Measurements from ENCODE around the gene FOXI2. TPM values are rescaled to one million over a fixed set of nuclear protein-coding genes. Genes with fewer than 3 reads are reported as not detected.

FOXI2 gene
- total and polyA plus RNA-seq, 7 donors = 0.03 TPM; not detected in 6

DNA sequence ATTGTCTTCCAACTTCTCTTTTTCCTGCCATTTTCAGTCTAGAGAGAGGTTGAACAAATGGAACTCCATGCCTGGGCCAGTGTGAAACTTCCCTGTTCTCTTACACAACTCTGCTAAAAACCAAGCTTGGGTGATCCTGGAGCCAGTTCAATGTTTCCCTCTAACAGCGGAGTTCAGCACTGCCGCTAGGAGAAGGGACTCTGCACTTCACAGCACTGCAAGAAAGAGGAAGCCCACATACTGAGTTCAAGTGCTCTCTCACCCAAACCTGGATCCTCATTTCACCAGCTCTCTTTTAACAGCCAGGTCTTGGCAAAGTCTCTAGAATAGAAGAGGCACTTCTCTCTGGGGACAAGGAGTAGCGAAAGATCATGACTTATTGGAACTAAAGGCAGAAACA is 18.8 kb downstream of the FOXI2 start:
- no peak overlapping the region for H3K4me3 ChIP-seq
- ATAC-seq = no peak
- no peaks in the 10 kb centered on the region for H3K4me1 ChIP-seq
- DNase-seq = no peak
- H3K27me3 ChIP-seq (ENCODE audit: insufficient read depth in 3 of 3, low read length in 2 of 3) = peaks cover 0 to 3% (median 0%) of the 10 kb centered on the region in 3 donors
- intact Hi-C loops (cut with DNase I) = no loop called here
- no peak overlapping the region for H3K27ac ChIP-seq
- no peaks in the 10 kb centered on the region for H3K9me3 ChIP-seq
- 46 to 64% (median 50%) methylated on average over 3 of the region's 3 CpGs for WGBS, 3 donors
- no peaks in the 10 kb centered on the region for H3K36me3 ChIP-seq (ENCODE audit: insufficient read depth in 1 of 2, low read depth in 1 of 2)
- TF ChIP-seq, protein P1, sequence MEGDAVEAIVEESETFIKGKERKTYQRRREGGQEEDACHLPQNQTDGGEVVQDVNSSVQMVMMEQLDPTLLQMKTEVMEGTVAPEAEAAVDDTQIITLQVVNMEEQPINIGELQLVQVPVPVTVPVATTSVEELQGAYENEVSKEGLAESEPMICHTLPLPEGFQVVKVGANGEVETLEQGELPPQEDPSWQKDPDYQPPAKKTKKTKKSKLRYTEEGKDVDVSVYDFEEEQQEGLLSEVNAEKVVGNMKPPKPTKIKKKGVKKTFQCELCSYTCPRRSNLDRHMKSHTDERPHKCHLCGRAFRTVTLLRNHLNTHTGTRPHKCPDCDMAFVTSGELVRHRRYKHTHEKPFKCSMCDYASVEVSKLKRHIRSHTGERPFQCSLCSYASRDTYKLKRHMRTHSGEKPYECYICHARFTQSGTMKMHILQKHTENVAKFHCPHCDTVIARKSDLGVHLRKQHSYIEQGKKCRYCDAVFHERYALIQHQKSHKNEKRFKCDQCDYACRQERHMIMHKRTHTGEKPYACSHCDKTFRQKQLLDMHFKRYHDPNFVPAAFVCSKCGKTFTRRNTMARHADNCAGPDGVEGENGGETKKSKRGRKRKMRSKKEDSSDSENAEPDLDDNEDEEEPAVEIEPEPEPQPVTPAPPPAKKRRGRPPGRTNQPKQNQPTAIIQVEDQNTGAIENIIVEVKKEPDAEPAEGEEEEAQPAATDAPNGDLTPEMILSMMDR (IDR thresholded peaks at IDR 0.05) = no peak

DNA sequence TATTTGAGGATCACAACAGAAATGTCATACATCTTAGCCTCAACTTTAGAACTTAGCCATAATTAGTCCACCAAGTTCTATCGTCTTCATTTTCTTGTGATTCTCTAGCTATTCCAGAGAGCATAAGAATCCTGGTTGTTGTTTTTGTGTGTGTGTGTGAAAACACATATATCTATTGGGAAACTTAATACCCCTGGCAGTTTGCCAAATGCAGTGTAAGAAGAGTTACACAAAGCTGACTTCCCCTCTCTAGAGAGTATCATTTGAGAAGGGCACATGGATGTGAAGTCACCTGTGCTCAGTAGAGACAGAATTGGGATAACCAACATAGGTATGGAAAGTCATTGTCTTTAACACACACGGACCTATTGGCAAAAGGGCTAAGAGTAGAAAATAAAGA is 19.3 kb downstream of the FOXI2 start:
- Histone ChIP-seq H3K36me3 (ENCODE audit: insufficient read depth in 1 of 2, low read depth in 1 of 2) (no peaks in the 10 kb centered on the region), H3K4me1 (no peaks in the 10 kb centered on the region), H3K9me3 (no peaks in the 10 kb centered on the region), H3K4me3 (no peak overlapping the region), H3K27ac (no peak overlapping the region), H3K27me3 (ENCODE audit: insufficient read depth in 3 of 3, low read length in 2 of 3) (peaks cover 0 to 3% (median 0%) of the 10 kb centered on the region in 3 donors)
- no peak for ATAC-seq
- no peak for DNase-seq
- intact Hi-C loops (cut with DNase I) = no loop called here
- TF ChIP-seq, protein P1 (IDR thresholded peaks at IDR 0.05) = no peak
- WGBS, 3 donors = 60 to 72% (median 66%) methylated on average over 2 of the region's 2 CpGs

DNA sequence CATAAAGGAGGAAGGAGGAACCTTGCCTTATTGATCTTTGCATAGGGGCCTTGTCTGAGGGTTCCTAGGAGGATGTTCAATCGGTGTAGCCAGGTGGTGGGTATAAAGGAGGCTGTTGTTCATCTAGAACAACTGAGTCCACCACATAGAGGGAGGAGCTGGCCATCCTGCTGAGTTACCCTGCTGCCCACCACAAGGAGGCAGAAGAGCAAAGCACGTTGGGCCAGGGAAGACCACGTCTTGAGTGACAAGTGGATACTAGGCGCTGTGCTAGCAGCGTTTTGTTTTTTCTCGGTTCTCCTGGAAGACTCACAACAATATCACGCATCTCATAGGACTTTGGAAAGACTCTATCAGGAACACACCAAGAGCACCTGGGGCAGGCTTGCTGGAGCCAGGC is 20.0 kb downstream of the FOXI2 start:
- DNase-seq = no peak
- H3K4me3 ChIP-seq = no peak overlapping the region
- no peaks in the 10 kb centered on the region for H3K4me1 ChIP-seq
- no peaks in the 10 kb centered on the region for H3K9me3 ChIP-seq
- 85 to 91% (median 85%) methylated on average over 7 of the region's 7 CpGs for whole genome bisulfite sequencing, 3 donors
- intact Hi-C loops (cut with DNase I) = no loop called here
- no peaks in the 10 kb centered on the region for H3K36me3 ChIP-seq (ENCODE audit: insufficient read depth in 1 of 2, low read depth in 1 of 2)
- TF ChIP-seq, protein P1 (IDR thresholded peaks at IDR 0.05) = no peak
- peaks cover 0 to 6% (median 0%) of the 10 kb centered on the region in 3 donors for H3K27me3 ChIP-seq (ENCODE audit: insufficient read depth in 3 of 3, low read length in 2 of 3)
- no peak overlapping the region for H3K27ac ChIP-seq
- ATAC-seq = no peak

DNA sequence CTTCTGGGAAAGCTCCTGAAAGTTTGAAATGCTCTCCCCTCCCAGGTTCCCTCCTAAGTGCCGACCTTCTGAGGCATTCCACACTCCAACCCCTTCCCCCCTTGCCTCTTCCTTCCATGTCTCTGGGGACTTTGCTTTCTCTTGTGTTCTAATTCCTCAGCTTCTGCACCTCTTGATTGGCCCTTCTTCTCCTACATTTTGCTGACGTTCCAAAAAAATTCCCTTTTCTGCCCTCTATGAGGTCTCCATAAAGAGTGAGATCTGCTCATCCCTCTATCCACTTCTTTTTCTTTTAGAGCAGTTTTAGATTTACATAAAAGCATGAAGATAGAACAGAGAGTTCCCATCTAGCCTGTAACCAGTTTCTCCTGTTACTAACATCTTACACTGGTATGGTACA is 22.3 kb downstream of the FOXI2 start:
- H3K4me3 ChIP-seq = no peak overlapping the region
- intact Hi-C loops (cut with DNase I) = no loop called here
- WGBS, 3 donors = 50 to 57% (median 57%) methylated on average over 2 of the region's 2 CpGs

DNA sequence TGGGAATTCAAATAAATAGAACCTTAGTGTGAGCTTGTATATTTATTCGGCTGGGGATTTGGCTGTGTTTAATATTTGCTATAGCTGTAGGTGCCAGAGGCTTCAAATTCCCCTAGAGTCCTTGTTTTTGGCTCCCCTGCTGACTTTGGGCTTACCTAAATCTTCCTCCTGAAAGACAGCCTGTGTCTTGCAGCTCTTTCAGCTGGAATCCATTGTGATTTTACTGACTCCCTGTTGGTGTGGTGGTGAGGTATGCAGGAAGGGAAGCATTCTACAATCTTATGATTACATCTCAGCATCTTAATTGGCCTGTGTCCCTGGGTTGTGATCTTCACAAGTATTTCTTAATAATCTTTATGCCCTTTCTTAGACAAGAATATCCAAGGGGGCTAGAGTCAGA is 25.9 kb downstream of the FOXI2 start:
- 48 to 60% (median 51%) methylated on average over 1 of the region's 1 CpG for WGBS, 3 donors
- Histone ChIP-seq H3K4me1 (no peaks in the 10 kb centered on the region), H3K9me3 (no peaks in the 10 kb centered on the region), H3K27ac (no peak overlapping the region), H3K36me3 (ENCODE audit: insufficient read depth in 1 of 2, low read depth in 1 of 2) (no peaks in the 10 kb centered on the region), H3K4me3 (no peak overlapping the region), H3K27me3 (ENCODE audit: insufficient read depth in 3 of 3, low read length in 2 of 3) (peaks cover 0 to 6% (median 0%) of the 10 kb centered on the region in 3 donors)
- intact Hi-C loops (cut with DNase I) = no loop called here
- DNase-seq (no peak), ATAC-seq (no peak)
- TF ChIP-seq, protein P1 (IDR thresholded peaks at IDR 0.05) = no peak

More for the DNA sequence above, 22.3 kb downstream of the FOXI2 start:
- DNase-seq (no peak), ATAC-seq (no peak)
- no peaks in the 10 kb centered on the region for H3K4me1 ChIP-seq
- peaks cover 0 to 6% (median 0%) of the 10 kb centered on the region in 3 donors for H3K27me3 ChIP-seq (ENCODE audit: insufficient read depth in 3 of 3, low read length in 2 of 3)
- no peaks in the 10 kb centered on the region for H3K36me3 ChIP-seq (ENCODE audit: insufficient read depth in 1 of 2, low read depth in 1 of 2)
- TF ChIP-seq, protein P1 (IDR thresholded peaks at IDR 0.05) = no peak
- no peaks in the 10 kb centered on the region for H3K9me3 ChIP-seq
- H3K27ac ChIP-seq = no peak overlapping the region

All from psoas muscle (tissue), 8 donors.